Hematopoietic multipotent progenitor cell treated with erythropoietin and hydrocortisone succinate and interleukin-3 and kit ligand, for 4 days (in vitro differentiated cells): ENCODE measurements around the gene NUDT8.
A peak's percentile ranks its signal among the peaks of the same experiment; 100 is the strongest.
"Not testable (repeated sequence)": the region's sequence is repeated elsewhere in the genome, so short reads cannot be mapped to it uniquely, and the experiment has no call there.

Experiments used
- DNase-seq: peaks from one replicate; pipeline ENCODE4 v3.0.0-alpha.2; 2015

NUDT8 gene

GRCh38 chr11:67629386-67630227 is at the start of gene NUDT8:
Gene NUDT8, minus strand, starts transcription at chr11:67629937. Its CDS starts 26 bp downstream, at chr11:67629911.
- peak; percentile 95 for DNase-seq

- DNase-seq: no peak
Observed at GRCh38 chr11:67675058-67675747, 45.5 kb upstream of the NUDT8 start.

- no peak for DNase-seq
Observed at GRCh38 chr11:67674442-67674871, 44.7 kb upstream of the NUDT8 start, which contains the start of gene ALDH3B2. Gene ALDH3B2, minus strand, starts transcription at chr11:67674623. Its CDS starts 7,688 bp downstream, at chr11:67666935.

- DNase-seq: no peak
Observed at GRCh38 chr11:67673902-67674301, 44.2 kb upstream of the NUDT8 start.

GRCh38 chr11:67673358-67673757 is 43.6 kb upstream of the NUDT8 start:
- no peak for DNase-seq

GRCh38 chr11:67671211-67671520 is 41.4 kb upstream of the NUDT8 start:
- DNase-seq: no peak

GRCh38 chr11:67670316-67671210 is 40.8 kb upstream of the NUDT8 start:
- DNase-seq: no peak

- no peak for DNase-seq
Observed at GRCh38 chr11:67668192-67668551, 38.4 kb upstream of the NUDT8 start.

GRCh38 chr11:67667490-67668191 is 37.9 kb upstream of the NUDT8 start:
- no peak for DNase-seq

- DNase-seq: no peak
Observed at GRCh38 chr11:67666676-67667489, 37.1 kb upstream of the NUDT8 start.

GRCh38 chr11:67666303-67666645 is 36.5 kb upstream of the NUDT8 start:
- no peak for DNase-seq

- no peak for DNase-seq
Observed at GRCh38 chr11:67665541-67666302, 36.0 kb upstream of the NUDT8 start.

- DNase-seq: no peak
Observed at GRCh38 chr11:67664696-67665540, 35.2 kb upstream of the NUDT8 start.

GRCh38 chr11:67664213-67664585 is 34.5 kb upstream of the NUDT8 start:
- no peak for DNase-seq

GRCh38 chr11:67663532-67664212 is 33.9 kb upstream of the NUDT8 start:
- no peak for DNase-seq

GRCh38 chr11:67662835-67663531 is 33.2 kb upstream of the NUDT8 start:
- no peak for DNase-seq

GRCh38 chr11:67662142-67662834 is 32.6 kb upstream of the NUDT8 start:
- no peak for DNase-seq

- not testable (repeated sequence) for DNase-seq
Observed at GRCh38 chr11:67660752-67661151, 31.0 kb upstream of the NUDT8 start.
